Activated CD8-positive, alpha-beta memory T cell treated with anti-CD3 and anti-CD28 coated beads, Interleukin-2, amount 10 ng/mL, durations not matched to agents 7 days and 5 days (primary cell): ENCODE results near the gene ZBTB16. TPM values are rescaled to one million over a fixed set of nuclear protein-coding genes. Genes with fewer than 3 reads are reported as not detected.

Experiments used
- ATAC-seq: fragments of 150-1000 bp; cut with Tn5 transposase; one replicate; pipeline ENCODE4 v1.10.0; 2021; ENCODE audit warnings: moderate library complexity
- CTCF ChIA-PET: fragments of 350-600 bp; sonication (Branson Sonifier 250); formaldehyde crosslinking; loops from one replicate; lab custom pipeline; 2021; ENCODE audit warnings: antibody characterized with exemption; lab: Charles Lee
- DNase-seq: peaks from one replicate; pipeline ENCODE4 v3.0.0-alpha.2; 2020
- H3K27ac Mint-ChIP-seq: one replicate; pipeline ENCODE4 v1.8.0; 2021; ENCODE audit warnings: mild to moderate bottlenecking, mixed read lengths
- H3K27me3 Mint-ChIP-seq: one replicate; pipeline ENCODE4 v1.8.0; 2021; ENCODE audit warnings: mixed read lengths
- H3K36me3 Mint-ChIP-seq: one replicate; pipeline ENCODE4 v1.8.0; 2021; ENCODE audit warnings: mild to moderate bottlenecking, mixed read lengths
- H3K4me1 Mint-ChIP-seq: one replicate; pipeline ENCODE4 v1.8.0; 2021; ENCODE audit warnings: mixed read lengths
- H3K4me3 Mint-ChIP-seq: one replicate; pipeline ENCODE4 v1.8.0; 2021; ENCODE audit warnings: mild to moderate bottlenecking, moderate library complexity, mixed read lengths
- H3K9me3 Mint-ChIP-seq: one replicate; pipeline ENCODE4 v1.8.0; 2022; ENCODE audit warnings: low read depth, mixed read lengths
- total RNA-seq, 2 experiments: library from RNA; stranded (reverse); gene quantifications; one replicate each; pipeline ENCODE4 v1.2.3, GENCODE V29; 2021

The ZBTB16 gene
- total RNA-seq, 2 experiments from 2014 or later: 3.2 to 3.9 TPM

GRCh38 chr11:114153224-114153623, 93.7 kb downstream of the ZBTB16 start:
- H3K27me3 Mint-ChIP-seq: no peaks in the 10 kb centered on the region
- no peak overlapping the region for H3K27ac Mint-ChIP-seq
- no peak overlapping the region for H3K4me3 Mint-ChIP-seq
- ATAC-seq (no peak), DNase-seq (no peak)
- H3K4me1 Mint-ChIP-seq: peaks cover 14% of the 10 kb centered on the region
- no peaks in the 10 kb centered on the region for H3K9me3 Mint-ChIP-seq
- CTCF ChIA-PET: no interaction called here
- no peaks in the 10 kb centered on the region for H3K36me3 Mint-ChIP-seq

DNA sequence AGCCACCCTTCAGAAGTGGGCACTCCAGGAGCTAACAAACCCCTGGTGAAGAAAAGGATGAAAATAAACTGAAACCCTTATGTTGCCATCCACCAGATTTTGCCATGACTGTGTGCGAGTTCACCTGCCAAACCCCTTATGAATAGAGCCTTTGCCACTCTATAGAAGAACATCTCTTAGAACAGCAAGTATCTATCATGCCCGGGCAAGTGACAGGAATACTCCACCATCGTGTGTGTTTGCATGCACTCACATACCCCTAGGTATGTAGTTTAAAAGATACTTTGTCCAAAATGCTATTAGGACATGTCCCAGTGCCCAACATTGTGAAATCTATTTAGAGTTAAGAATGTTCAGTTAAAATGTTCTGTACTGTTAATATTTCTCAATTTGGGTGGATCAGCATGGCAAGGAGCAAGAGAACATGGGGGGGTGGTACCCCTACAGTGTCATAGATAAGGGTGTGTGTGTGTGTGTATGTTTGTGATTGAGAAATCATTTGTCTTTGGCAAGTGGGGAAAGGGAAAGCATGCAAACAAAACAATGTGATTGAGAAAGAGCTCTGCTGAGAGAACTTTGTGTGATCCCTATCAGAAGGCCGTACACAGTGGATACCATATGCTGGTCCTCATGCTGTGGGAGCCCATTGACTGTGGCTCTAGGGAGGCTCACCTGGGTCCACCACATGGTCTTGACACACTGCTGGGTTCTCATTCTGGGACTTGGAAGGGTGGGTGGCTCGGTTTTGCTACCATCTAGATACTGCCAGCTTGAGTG, 94.9 kb downstream of the ZBTB16 start:
- Mint-ChIP-seq H3K27ac (no peak overlapping the region), H3K27me3 (no peaks in the 10 kb centered on the region), H3K4me1 (peaks cover 20% of the 10 kb centered on the region), H3K36me3 (no peaks in the 10 kb centered on the region), H3K4me3 (no peak overlapping the region), H3K9me3 (no peaks in the 10 kb centered on the region)
- no peak for DNase-seq
- ATAC-seq: no peak
- CTCF ChIA-PET: no interaction called here

- no peak for DNase-seq
- H3K9me3 Mint-ChIP-seq: no peaks in the 10 kb centered on the region
- H3K27me3 Mint-ChIP-seq: no peaks in the 10 kb centered on the region
- H3K36me3 Mint-ChIP-seq: no peaks in the 10 kb centered on the region
- CTCF ChIA-PET: interaction anchor here (0.8 kb wide), 1 partner anchor 259 kb away, joined by 5 read pairs; no protein-coding TSS in a partner anchor
- no peak for ATAC-seq
- H3K4me3 Mint-ChIP-seq: no peak overlapping the region
- no peak overlapping the region for H3K27ac Mint-ChIP-seq
- peaks cover 24% of the 10 kb centered on the region for H3K4me1 Mint-ChIP-seq
Measured at GRCh38 chr11:114155116-114155515, 95.6 kb downstream of the ZBTB16 start.

DNA sequence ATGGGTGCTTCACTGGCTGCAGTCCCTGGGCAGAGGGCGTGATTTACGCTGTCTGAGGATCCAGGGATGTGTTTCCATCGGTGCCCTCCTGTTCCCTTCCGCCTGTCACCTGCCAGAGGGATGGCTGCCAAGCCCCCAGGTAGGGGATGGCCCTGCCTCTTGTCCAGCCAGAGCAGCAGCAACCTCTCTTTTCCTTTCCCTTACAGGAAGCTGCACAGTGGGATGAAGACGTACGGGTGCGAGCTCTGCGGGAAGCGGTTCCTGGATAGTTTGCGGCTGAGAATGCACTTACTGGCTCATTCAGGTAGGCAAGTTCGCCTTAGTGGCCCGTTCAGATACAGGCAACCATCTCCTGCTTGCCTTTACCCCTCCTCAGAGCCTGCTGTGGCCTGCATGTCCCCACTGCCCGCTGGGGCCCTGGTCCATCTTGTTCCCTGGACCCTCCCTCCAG, 96.6 kb downstream of the ZBTB16 start:
- DNase-seq (no peak), ATAC-seq (no peak)
- H3K4me3 Mint-ChIP-seq: no peak overlapping the region
- CTCF ChIA-PET: interaction anchor here (0.8 kb wide), 1 partner anchor 260 kb away, joined by 5 read pairs; no protein-coding TSS in a partner anchor
- H3K36me3 Mint-ChIP-seq: no peaks in the 10 kb centered on the region
- H3K4me1 Mint-ChIP-seq: peaks cover 34% of the 10 kb centered on the region
- H3K9me3 Mint-ChIP-seq: no peaks in the 10 kb centered on the region
- H3K27ac Mint-ChIP-seq: no peak overlapping the region
- H3K27me3 Mint-ChIP-seq: no peaks in the 10 kb centered on the region

DNA sequence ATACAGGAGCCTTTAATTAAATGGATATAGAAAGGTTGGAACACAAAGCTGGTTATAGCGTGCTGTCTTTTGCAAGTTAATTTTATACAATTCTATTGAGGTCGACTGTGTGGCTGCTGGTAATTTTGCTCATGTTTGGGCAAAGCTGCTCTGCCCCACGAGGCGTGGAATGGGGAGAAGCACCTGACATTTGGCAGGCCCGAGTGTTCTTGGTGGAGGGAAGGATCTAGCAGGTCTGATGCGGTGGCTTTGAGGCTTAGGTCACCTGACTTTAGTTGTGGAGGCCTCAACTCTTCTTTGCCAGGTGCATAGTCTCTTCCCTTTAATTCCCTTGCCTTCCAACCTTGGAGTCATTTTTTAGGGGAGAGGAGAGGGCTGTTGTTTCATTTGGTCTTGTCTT, 97.3 kb downstream of the ZBTB16 start:
- peaks cover 3% of the 10 kb centered on the region for H3K36me3 Mint-ChIP-seq
- ATAC-seq: no peak
- DNase-seq: no peak
- no peak overlapping the region for H3K27ac Mint-ChIP-seq
- H3K27me3 Mint-ChIP-seq: no peaks in the 10 kb centered on the region
- no peak overlapping the region for H3K4me3 Mint-ChIP-seq
- H3K9me3 Mint-ChIP-seq: no peaks in the 10 kb centered on the region
- peaks cover 39% of the 10 kb centered on the region for H3K4me1 Mint-ChIP-seq
- CTCF ChIA-PET: no interaction called here

DNA sequence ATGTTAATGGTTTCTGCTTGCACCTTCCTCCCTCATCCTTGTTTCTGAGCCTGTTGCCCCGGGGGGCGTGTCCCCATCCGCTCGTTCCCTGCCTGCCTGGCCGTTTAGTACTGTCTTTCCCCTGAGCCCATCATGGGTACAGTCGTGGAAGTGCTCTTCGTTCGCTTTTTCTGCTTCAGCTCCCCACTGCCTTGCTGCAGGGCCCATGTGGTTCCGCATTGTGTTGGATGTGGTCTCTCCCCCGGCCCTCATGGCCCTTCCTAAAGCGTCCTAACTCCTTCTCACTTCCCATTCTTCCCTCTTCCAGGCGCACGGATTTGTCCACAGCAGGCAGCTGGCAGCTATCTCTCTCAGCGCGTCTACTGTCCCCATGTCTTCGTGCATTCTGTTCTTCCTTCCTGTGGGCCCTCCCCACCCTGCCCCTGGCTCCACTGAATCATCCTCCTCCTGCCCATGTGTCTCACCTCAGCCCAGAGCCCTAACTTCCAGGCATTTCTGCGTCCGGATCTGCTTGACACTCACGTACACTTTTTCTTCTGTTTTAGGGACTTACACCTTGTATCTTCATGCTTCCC, 98.1 kb downstream of the ZBTB16 start:
- CTCF ChIA-PET: interaction anchor here (1.0 to 3.4 kb wide), 2 partner anchors 101 to 104 kb away, joined by 3 to 21 read pairs; no protein-coding TSS in a partner anchor
- Mint-ChIP-seq H3K9me3 (no peaks in the 10 kb centered on the region), H3K27me3 (no peaks in the 10 kb centered on the region), H3K27ac (no peak overlapping the region), H3K36me3 (peaks cover 3% of the 10 kb centered on the region), H3K4me3 (no peak overlapping the region), H3K4me1 (peaks cover 39% of the 10 kb centered on the region)
- no peak for ATAC-seq
- no peak for DNase-seq

GRCh38 chr11:114158421-114158820, 98.9 kb downstream of the ZBTB16 start:
- Mint-ChIP-seq H3K4me1 (peaks cover 38% of the 10 kb centered on the region), H3K4me3 (no peak overlapping the region), H3K36me3 (peaks cover 3% of the 10 kb centered on the region), H3K9me3 (no peaks in the 10 kb centered on the region), H3K27me3 (no peaks in the 10 kb centered on the region), H3K27ac (no peak overlapping the region)
- CTCF ChIA-PET: interaction anchor here (0.8 to 3.4 kb wide), 4 partner anchors 13 to 103 kb away, joined by 3 to 21 read pairs (median 3); no protein-coding TSS in a partner anchor
- ATAC-seq (no peak), DNase-seq (no peak)

- Mint-ChIP-seq H3K4me3 (no peak overlapping the region), H3K36me3 (peaks cover 3% of the 10 kb centered on the region), H3K9me3 (no peaks in the 10 kb centered on the region), H3K27me3 (no peaks in the 10 kb centered on the region), H3K27ac (no peak overlapping the region), H3K4me1 (peaks cover 38% of the 10 kb centered on the region)
- CTCF ChIA-PET: interaction anchor here (0.8 to 3.4 kb wide), 4 partner anchors 13 to 103 kb away, joined by 3 to 21 read pairs (median 3); no protein-coding TSS in a partner anchor
- ATAC-seq (no peak), DNase-seq (no peak)
Measured at GRCh38 chr11:114158886-114159285, 99.4 kb downstream of the ZBTB16 start.

GRCh38 chr11:114159320-114159719, 99.8 kb downstream of the ZBTB16 start:
- peaks cover 3% of the 10 kb centered on the region for H3K36me3 Mint-ChIP-seq
- ATAC-seq: no peak
- H3K9me3 Mint-ChIP-seq: no peaks in the 10 kb centered on the region
- H3K27ac Mint-ChIP-seq: peak overlapping the region; percentile 87
- no peak for DNase-seq
- CTCF ChIA-PET: interaction anchor here (0.7 to 3.4 kb wide), 7 partner anchors 12 to 115 kb away, joined by 3 to 21 read pairs (median 4); no protein-coding TSS in a partner anchor
- peak overlapping the region; percentile 46 for H3K4me3 Mint-ChIP-seq
- H3K27me3 Mint-ChIP-seq: no peaks in the 10 kb centered on the region
- peaks cover 38% of the 10 kb centered on the region for H3K4me1 Mint-ChIP-seq

DNA sequence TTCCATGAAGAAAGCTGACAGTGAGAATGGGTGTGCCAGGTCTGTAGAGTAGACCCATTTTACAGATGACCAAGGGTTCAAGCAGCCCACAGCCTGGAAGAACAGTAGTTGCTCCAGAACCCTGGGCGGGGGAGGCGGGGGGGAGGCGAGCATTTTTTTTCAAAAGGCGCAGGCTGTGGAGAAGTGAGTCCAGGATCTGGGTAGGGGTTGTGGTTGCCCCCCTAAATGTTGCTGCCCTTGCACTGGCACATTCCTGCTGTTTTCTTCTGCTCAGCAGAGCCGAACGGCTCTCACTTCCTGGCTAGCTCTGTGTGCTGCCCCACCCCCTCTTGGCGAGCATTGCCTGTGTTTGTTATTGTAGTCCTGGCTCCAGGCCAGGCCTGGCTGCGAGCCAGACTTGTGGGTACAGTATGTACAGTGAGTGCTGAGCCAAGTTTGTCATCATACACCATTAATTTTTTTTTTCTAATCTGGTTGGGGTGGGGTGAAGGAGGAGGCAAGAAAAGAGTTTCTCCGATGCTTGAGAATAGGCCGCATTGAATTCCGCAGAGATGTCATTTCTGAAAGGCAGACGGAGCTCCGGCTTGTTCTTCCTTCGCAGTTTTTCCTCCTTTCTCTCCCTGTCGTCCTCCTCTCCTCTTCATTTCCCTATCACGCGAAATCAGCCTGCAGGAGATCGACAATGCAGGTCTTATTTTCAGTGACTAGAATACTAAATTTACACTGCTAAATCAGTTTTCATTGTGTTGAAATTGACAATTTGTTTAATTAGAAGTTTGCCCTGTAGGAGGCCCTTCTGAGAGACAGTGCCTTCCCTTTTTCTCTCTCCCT, 100.5 kb downstream of the ZBTB16 start:
- Mint-ChIP-seq H3K27me3 (no peaks in the 10 kb centered on the region), H3K9me3 (no peaks in the 10 kb centered on the region), H3K36me3 (peaks cover 3% of the 10 kb centered on the region), H3K4me1 (peaks cover 38% of the 10 kb centered on the region), H3K4me3 (peak overlapping the region; percentile 46), H3K27ac (peak overlapping the region; percentile 87)
- ATAC-seq (peak; percentile 98), DNase-seq (peak; percentile 97)
- CTCF ChIA-PET: interaction anchor here (0.7 to 3.4 kb wide), 8 partner anchors 11 to 116 kb away, joined by 3 to 21 read pairs (median 4); no protein-coding TSS in a partner anchor

DNA sequence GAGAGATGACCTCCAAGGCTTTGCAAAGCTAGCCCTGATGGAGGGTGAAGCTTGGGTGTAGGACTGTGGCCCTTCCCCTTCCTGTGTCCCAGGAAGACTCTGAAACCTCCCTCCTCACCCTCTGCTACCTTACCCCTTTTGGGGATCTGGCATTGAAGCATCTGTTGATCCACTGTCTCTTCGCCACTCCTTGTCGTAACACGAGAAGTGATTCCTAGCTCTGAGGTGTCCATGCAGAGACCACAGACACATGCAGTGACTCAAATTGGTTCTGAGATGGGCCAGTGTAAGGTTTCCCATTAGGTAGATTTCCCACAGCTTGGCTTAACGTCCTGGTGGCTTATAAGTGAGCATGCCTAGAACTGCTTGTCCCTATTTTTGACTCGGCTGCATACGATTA, 101.4 kb downstream of the ZBTB16 start:
- CTCF ChIA-PET: interaction anchor here (1.4 to 3.4 kb wide), 5 partner anchors 10 to 101 kb away, joined by 3 to 21 read pairs (median 11); no protein-coding TSS in a partner anchor
- Mint-ChIP-seq H3K4me3 (no peak overlapping the region), H3K36me3 (peaks cover 3% of the 10 kb centered on the region), H3K9me3 (no peaks in the 10 kb centered on the region), H3K4me1 (peaks cover 41% of the 10 kb centered on the region), H3K27ac (peak overlapping the region; percentile 87), H3K27me3 (no peaks in the 10 kb centered on the region)
- ATAC-seq (no peak), DNase-seq (no peak)

- Mint-ChIP-seq H3K27me3 (no peaks in the 10 kb centered on the region), H3K9me3 (no peaks in the 10 kb centered on the region), H3K4me3 (no peak overlapping the region), H3K4me1 (peaks cover 49% of the 10 kb centered on the region), H3K36me3 (peaks cover 3% of the 10 kb centered on the region), H3K27ac (no peak overlapping the region)
- no peak for DNase-seq
- CTCF ChIA-PET: interaction anchor here (1.0 to 2.8 kb wide), 6 partner anchors 9 to 100 kb away, joined by 3 to 16 read pairs (median 4); no protein-coding TSS in a partner anchor
- no peak for ATAC-seq
Measured at GRCh38 chr11:114161486-114162250, 102.2 kb downstream of the ZBTB16 start.
